C1 segment of cervical spinal cord (tissue), 14 donors: Measurements from ENCODE around the gene RAB22A.
"Not testable (repeated sequence)": the region's sequence is repeated elsewhere in the genome, so short reads cannot be mapped to it uniquely, and the experiment has no call there.

Source experiments
- DNase-seq, 14 donors: peaks; one replicate each; lab custom pipeline; 2025; lab: John Stamatoyannopoulos, UW

Gene RAB22A

GRCh38 chr20:58342104-58342945, 32.8 kb downstream of the RAB22A start:
- DNase-seq, result no peak

GRCh38 chr20:58344741-58345140, 35.2 kb downstream of the RAB22A start:
- no peak for DNase-seq

GRCh38 chr20:58349570-58349969, 40.1 kb downstream of the RAB22A start:
- DNase-seq, result no peak

GRCh38 chr20:58352468-58352867, 43.0 kb downstream of the RAB22A start:
- DNase-seq, result no peak

- DNase-seq, result no peak
Observed at GRCh38 chr20:58359441-58359840, 49.9 kb downstream of the RAB22A start.

GRCh38 chr20:58360936-58361335, 51.4 kb downstream of the RAB22A start:
- DNase-seq, result no peak

- no peak for DNase-seq
Observed at GRCh38 chr20:58361481-58362205, 52.1 kb downstream of the RAB22A start.

- DNase-seq, result no peak
Observed at GRCh38 chr20:58362206-58362516, 52.6 kb downstream of the RAB22A start.

- DNase-seq, result no peak
Observed at GRCh38 chr20:58362970-58363369, 53.5 kb downstream of the RAB22A start.

GRCh38 chr20:58366866-58367265, 57.4 kb downstream of the RAB22A start:
- no peak for DNase-seq

GRCh38 chr20:58372806-58373205, 63.3 kb downstream of the RAB22A start:
- no peak for DNase-seq

GRCh38 chr20:58373296-58373695, 63.8 kb downstream of the RAB22A start:
- DNase-seq, result not testable (repeated sequence)

GRCh38 chr20:58374027-58374850, 64.7 kb downstream of the RAB22A start:
- DNase-seq, result peak in 1 of 14 donors; percentile 3

- no peak for DNase-seq
Observed at GRCh38 chr20:58374906-58375758, 65.6 kb downstream of the RAB22A start.

- no peak for DNase-seq
Observed at GRCh38 chr20:58375759-58376352, 66.3 kb downstream of the RAB22A start.

GRCh38 chr20:58377017-58377416, 67.5 kb downstream of the RAB22A start:
- DNase-seq, result no peak

- DNase-seq, result no peak
Observed at GRCh38 chr20:58377766-58378401, 68.4 kb downstream of the RAB22A start.

- no peak for DNase-seq
Observed at GRCh38 chr20:58378704-58379103, 69.2 kb downstream of the RAB22A start.

- DNase-seq, result no peak
Observed at GRCh38 chr20:58381627-58382026, 72.1 kb downstream of the RAB22A start.

- no peak for DNase-seq
Observed at GRCh38 chr20:58382096-58382495, 72.6 kb downstream of the RAB22A start.
